HG03469 (cell line): ENCODE results near the gene UQCC2.

Experiments used
- ATAC-seq: cut with Tn5 transposase; IDR thresholded peaks from one replicate; pipeline ENCODE4 v1.9.1; 2021; ENCODE audit warnings: mild to moderate bottlenecking, moderate library complexity, moderate number of reproducible peaks; ENCODE audit not compliant: unreplicated experiment

Gene UQCC2

GRCh38 chr6:33744001-33744848, 32.7 kb upstream of the UQCC2 start:
- no peak for ATAC-seq

- ATAC-seq, result no peak
Observed at GRCh38 chr6:33742837-33743236, 31.3 kb upstream of the UQCC2 start.

- no peak for ATAC-seq
Observed at GRCh38 chr6:33742092-33742491, 30.6 kb upstream of the UQCC2 start.

GRCh38 chr6:33740794-33741193, 29.3 kb upstream of the UQCC2 start:
- ATAC-seq, result no peak

GRCh38 chr6:33740204-33740608, 28.7 kb upstream of the UQCC2 start:
- no peak for ATAC-seq

GRCh38 chr6:33739571-33739970, 28.1 kb upstream of the UQCC2 start:
- no peak for ATAC-seq

- no peak for ATAC-seq
Observed at GRCh38 chr6:33738879-33739278, 27.4 kb upstream of the UQCC2 start.

GRCh38 chr6:33738153-33738552, 26.7 kb upstream of the UQCC2 start:
- no peak for ATAC-seq

GRCh38 chr6:33737267-33738026, 25.9 kb upstream of the UQCC2 start:
- ATAC-seq, result no peak

- ATAC-seq, result no peak
Observed at GRCh38 chr6:33735216-33735615, 23.7 kb upstream of the UQCC2 start.

GRCh38 chr6:33733709-33734007, 22.2 kb upstream of the UQCC2 start:
- ATAC-seq, result no peak

GRCh38 chr6:33732817-33733708, 21.6 kb upstream of the UQCC2 start:
- ATAC-seq, result no peak

- no peak for ATAC-seq
Observed at GRCh38 chr6:33732385-33732784, 20.9 kb upstream of the UQCC2 start.

GRCh38 chr6:33731751-33732282, 20.3 kb upstream of the UQCC2 start:
- ATAC-seq, result no peak

GRCh38 chr6:33731035-33731434, 19.5 kb upstream of the UQCC2 start:
- no peak for ATAC-seq

GRCh38 chr6:33730611-33731010, 19.1 kb upstream of the UQCC2 start:
- ATAC-seq, result no peak

GRCh38 chr6:33729059-33729458, 17.6 kb upstream of the UQCC2 start:
- ATAC-seq, result no peak

- ATAC-seq, result no peak
Observed at GRCh38 chr6:33728438-33728837, 16.9 kb upstream of the UQCC2 start.

- no peak for ATAC-seq
Observed at GRCh38 chr6:33727932-33728331, 16.4 kb upstream of the UQCC2 start.

GRCh38 chr6:33727126-33727525, 15.6 kb upstream of the UQCC2 start:
- no peak for ATAC-seq

- ATAC-seq, result no peak
Observed at GRCh38 chr6:33726696-33727095, 15.2 kb upstream of the UQCC2 start.
